Astrocyte of the cerebellum (primary cell): ENCODE measurements around the gene ZFPM1.

Experiments used
- DNase-seq: peaks from one replicate; pipeline ENCODE4 v3.0.0-alpha.2; 2011; ENCODE audit warnings: low read depth
- H3K4me3 ChIP-seq: 2 replicates; pipeline ENCODE4 v1.5.1; 2011; ENCODE audit warnings: mild to moderate bottlenecking, low read depth, low read length, moderate library complexity
- CTCF ChIP-seq: IDR thresholded peaks from 2 replicates; pipeline ENCODE4 v1.5.1; 2012; ENCODE audit warnings: low read length, low read depth, moderate library complexity, mild to moderate bottlenecking; ENCODE audit errors: missing control alignments
- in situ Hi-C: cut with HindIII; loops from 2 replicates; pipeline ENCODE4 v1.10.0; 2017; ENCODE audit warnings: low sequenced_read_pairs

Gene ZFPM1

DNA sequence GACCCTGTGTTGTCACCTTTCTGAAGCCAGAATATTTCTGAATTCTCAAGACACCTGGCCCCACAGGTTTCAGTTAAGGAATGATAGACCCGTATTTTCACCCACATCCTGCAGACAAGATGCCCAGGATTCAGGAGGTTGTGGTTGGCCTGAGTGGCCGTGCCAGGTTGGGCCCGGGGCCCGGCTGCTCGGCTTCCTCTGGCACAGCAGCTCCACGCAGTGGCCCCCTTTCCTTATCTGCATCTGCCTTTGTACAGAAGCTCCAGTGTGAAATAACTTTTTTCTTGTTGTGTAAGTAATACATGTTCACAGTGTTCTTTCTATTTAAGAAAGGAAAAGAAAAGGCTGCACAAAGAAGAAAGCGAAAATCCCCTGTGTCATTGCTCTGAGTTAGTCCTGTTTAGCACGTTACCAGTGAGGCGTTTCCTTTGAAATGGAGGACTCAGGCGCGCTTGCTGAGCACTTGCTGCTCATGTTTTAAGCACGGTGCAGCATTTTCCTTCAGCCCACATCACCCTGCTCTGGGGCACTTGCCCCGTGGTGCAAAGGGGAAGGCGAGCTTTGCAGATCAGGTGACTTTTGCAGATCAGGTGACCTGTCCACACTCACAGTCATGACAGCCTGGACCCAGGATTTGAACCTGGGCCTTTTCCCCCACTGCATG is 130.0 kb downstream of the ZFPM1 start:
- DNase-seq = no peak
- no peak overlapping the region for H3K4me3 ChIP-seq
- no peak for TF ChIP-seq CTCF
- in situ Hi-C loops = no loop called here

GRCh38 chr16:88584676-88585075 is 131.6 kb downstream of the ZFPM1 start:
- DNase-seq = no peak
- no peak for TF ChIP-seq CTCF
- H3K4me3 ChIP-seq = no peak overlapping the region
- in situ Hi-C loops = loop anchor here (5.0 kb wide), 1 partner anchor 43 kb away; no protein-coding TSS in a partner anchor

DNA sequence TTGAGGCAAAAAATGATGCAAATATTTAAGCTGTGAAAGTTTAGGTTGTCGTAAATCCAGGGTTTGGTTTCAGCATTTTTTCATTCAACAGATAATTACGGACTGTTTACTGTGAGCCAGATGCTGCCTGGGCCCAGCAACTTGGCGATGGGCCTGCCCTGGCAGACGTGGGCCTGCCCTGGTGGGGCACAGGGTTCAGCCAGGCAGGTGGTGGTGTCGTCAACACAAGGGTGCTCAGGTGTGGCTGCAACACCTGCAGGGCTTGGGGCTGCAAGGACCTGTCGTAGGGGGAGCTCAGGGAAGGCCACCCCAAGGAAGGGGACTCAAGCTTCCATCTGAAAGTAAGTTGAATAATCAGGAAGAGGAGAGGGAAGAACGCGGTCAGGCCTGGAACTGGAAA is 132.2 kb downstream of the ZFPM1 start:
- in situ Hi-C loops = loop anchor here (5.0 kb wide), 1 partner anchor 42 kb away; no protein-coding TSS in a partner anchor
- no peak overlapping the region for H3K4me3 ChIP-seq
- TF ChIP-seq CTCF = no peak
- DNase-seq = no peak

DNA sequence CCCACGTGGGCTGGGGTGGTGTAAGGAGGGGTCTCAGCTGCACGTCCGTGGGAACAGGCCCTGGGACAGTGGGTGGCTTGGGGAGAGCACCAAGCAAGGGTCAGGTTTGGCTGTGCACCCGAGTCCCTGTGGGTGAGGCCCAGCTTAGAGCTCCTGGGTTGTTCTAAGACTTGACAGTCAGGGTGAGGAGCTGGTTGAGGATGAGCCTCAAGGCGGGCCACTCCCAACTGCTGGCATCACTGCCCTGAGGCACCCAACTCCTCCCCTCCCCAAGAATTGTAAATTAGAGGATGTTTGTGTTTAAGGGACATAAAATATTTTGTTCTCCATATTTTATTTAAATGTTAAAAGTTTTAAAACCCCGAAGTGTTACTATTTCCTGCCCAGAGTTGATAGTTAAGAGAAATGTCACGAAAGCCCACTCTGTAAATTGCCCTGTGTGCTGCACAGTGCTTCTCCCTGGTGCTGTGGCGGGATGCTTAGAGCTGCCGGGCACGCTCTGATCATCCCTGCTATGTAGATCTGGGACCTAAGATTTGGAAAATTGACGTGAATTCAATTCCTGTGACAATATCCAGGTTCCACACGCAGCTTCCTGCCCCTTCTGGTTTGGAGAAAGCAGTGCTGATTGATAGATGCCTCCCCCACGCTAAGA is 133.0 kb downstream of the ZFPM1 start:
- DNase-seq = no peak
- TF ChIP-seq CTCF = no peak
- no peak overlapping the region for H3K4me3 ChIP-seq
- in situ Hi-C loops = loop anchor here (5.0 kb wide), 1 partner anchor 41 kb away; no protein-coding TSS in a partner anchor
